Eye (tissue), 1 donor: Measurements from ENCODE around the gene TMEM26.

Experiments used
- DNase-seq: peaks from one replicate; pipeline ENCODE4 v3.0.0-alpha.2; 2015

The TMEM26 gene

GRCh38 chr10:61452655-61453641 is at the start of gene TMEM26:
TSS of gene TMEM26 (minus strand) at chr10:61453381. CDS start at chr10:61453081, 300 bp downstream.
- DNase-seq, result peak; percentile 81

- DNase-seq, result no peak
Observed at GRCh38 chr10:61500460-61500859, 47.3 kb upstream of the TMEM26 start.

GRCh38 chr10:61492364-61492995 is 39.3 kb upstream of the TMEM26 start:
- DNase-seq, result no peak

- DNase-seq, result no peak
Observed at GRCh38 chr10:61487506-61487905, 34.3 kb upstream of the TMEM26 start.

- DNase-seq, result no peak
Observed at GRCh38 chr10:61486738-61487396, 33.7 kb upstream of the TMEM26 start.

GRCh38 chr10:61486251-61486650 is 33.1 kb upstream of the TMEM26 start:
- DNase-seq, result no peak

- no peak for DNase-seq
Observed at GRCh38 chr10:61481597-61481996, 28.4 kb upstream of the TMEM26 start.

GRCh38 chr10:61480208-61480607 is 27.0 kb upstream of the TMEM26 start:
- DNase-seq, result no peak

GRCh38 chr10:61478621-61479312 is 25.6 kb upstream of the TMEM26 start:
- DNase-seq, result no peak

GRCh38 chr10:61477451-61477850 is 24.3 kb upstream of the TMEM26 start:
- DNase-seq, result no peak

GRCh38 chr10:61476529-61476928 is 23.3 kb upstream of the TMEM26 start:
- DNase-seq, result no peak

GRCh38 chr10:61475449-61475873 is 22.3 kb upstream of the TMEM26 start:
- no peak for DNase-seq

- no peak for DNase-seq
Observed at GRCh38 chr10:61472090-61472674, 19.0 kb upstream of the TMEM26 start.

- DNase-seq, result no peak
Observed at GRCh38 chr10:61471491-61471890, 18.3 kb upstream of the TMEM26 start.

GRCh38 chr10:61470740-61471139 is 17.6 kb upstream of the TMEM26 start:
- no peak for DNase-seq

- DNase-seq, result no peak
Observed at GRCh38 chr10:61465901-61466632, 12.9 kb upstream of the TMEM26 start.

GRCh38 chr10:61465171-61465496 is 12.0 kb upstream of the TMEM26 start:
- DNase-seq, result no peak

- DNase-seq, result no peak
Observed at GRCh38 chr10:61464461-61465170, 11.4 kb upstream of the TMEM26 start.

GRCh38 chr10:61463035-61463909 is 10.1 kb upstream of the TMEM26 start:
- peak; percentile 85 for DNase-seq

- no peak for DNase-seq
Observed at GRCh38 chr10:61460835-61461234, 7.7 kb upstream of the TMEM26 start.
